ENCODE results near the gene TMEM120B. TPM values are rescaled to one million over a fixed set of nuclear protein-coding genes. Genes with fewer than 3 reads are reported as not detected.
"Not testable (repeated sequence)": the region's sequence is repeated elsewhere in the genome, so short reads cannot be mapped to it uniquely, and the experiment has no call there.

TMEM120B gene
- total RNA-seq, 1 donor from 2014 or later: 18.4 TPM

DNA sequence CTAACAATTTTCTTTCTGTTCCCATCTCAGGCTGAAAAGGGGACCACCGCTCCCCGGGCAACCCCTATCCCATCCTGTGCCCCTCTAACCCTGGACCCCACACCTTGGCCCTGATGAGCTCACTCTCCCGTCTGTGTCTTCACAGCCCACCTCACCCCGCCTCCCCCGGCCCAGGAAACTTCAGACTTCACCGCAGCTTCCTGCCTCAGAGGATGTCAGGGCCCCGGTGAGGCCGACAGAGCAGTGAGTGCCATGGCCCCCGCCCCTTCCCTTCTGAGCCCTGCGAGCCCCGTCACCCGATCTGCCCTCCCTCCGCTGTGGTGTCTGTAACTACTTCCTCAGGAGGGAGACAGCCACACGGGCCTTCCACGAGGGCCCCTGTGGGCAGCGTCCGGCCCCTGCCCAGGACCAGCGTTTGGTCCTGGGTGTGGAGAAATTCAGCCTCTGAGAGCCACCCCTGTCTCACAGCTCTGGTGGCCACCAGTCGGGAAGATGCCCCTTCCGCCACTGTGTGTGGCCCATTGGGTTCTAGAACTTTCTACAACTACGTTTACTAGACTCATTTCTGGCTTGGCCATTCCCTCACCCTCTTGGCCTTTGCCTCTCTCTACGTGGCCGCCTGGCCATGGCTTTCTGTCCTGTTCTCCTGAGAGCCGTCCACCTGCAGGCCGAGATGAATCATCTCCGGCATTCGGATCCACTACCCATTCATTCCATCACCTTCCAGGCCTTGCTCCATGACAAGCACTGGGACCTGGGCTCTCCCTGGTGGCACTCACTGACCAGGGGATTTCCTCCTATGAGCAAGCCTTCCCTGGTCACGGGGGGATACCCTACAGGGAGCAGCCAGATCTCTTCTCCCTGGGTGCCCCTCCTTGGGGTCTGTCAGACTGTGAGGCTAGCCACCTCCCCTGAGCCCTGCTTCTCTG lies 77.5 kb downstream of the TMEM120B start:
- peaks cover 53% of the 10 kb centered on the region for H3K36me3 Mint-ChIP-seq (ENCODE audit: low read depth)
- peak overlapping the region; percentile 98 for H3K27ac Mint-ChIP-seq
- H3K4me1 Mint-ChIP-seq: peaks cover 69% of the 10 kb centered on the region
- peak; percentile 98 for DNase-seq
- peak overlapping the region; percentile 94 for H3K4me3 Mint-ChIP-seq
- intact Hi-C loops (cut with micrococcal nuclease): loop anchor here (5.0 to 10.0 kb wide), 2 partner anchors 78 to 1255 kb away; partner anchors contain the start of genes RNF10 and TMEM120B
- no peaks in the 10 kb centered on the region for H3K9me3 Mint-ChIP-seq
- no peaks in the 10 kb centered on the region for H3K27me3 Mint-ChIP-seq

DNA sequence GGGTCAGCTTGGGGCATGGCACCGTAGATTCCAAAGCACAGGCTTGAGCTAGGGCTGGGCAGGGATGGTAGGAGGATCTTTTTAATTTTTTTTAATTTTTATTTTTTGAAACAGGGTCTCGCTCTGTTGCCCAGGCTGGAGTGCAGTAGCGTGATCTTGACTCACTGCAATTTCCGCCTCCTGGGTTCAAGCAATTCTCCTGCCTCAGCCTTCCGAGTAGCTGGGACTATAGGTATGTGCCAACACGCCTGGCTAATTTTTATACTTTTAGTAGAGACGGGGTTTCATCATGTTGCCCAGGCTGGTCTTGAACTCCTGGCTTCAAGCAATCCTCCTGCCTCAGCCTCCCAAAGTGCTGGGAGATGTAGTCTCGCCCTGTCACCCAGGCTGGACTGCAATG lies 78.2 kb downstream of the TMEM120B start:
- DNase-seq, H3K9me3 Mint-ChIP-seq, H3K27me3 Mint-ChIP-seq: not testable (repeated sequence)
- Mint-ChIP-seq H3K27ac (peak overlapping the region; percentile 98), H3K36me3 (ENCODE audit: low read depth) (peaks cover 54% of the 10 kb centered on the region), H3K4me1 (peaks cover 70% of the 10 kb centered on the region), H3K4me3 (peak overlapping the region; percentile 94)
- intact Hi-C loops (cut with micrococcal nuclease): loop anchor here (5.0 to 10.0 kb wide), 2 partner anchors 78 to 1256 kb away; partner anchors contain the start of genes RNF10 and TMEM120B

- Mint-ChIP-seq H3K36me3 (ENCODE audit: low read depth) (peaks cover 48% of the 10 kb centered on the region), H3K4me1 (peaks cover 60% of the 10 kb centered on the region), H3K9me3 (no peaks in the 10 kb centered on the region), H3K27me3 (no peaks in the 10 kb centered on the region), H3K4me3 (peak overlapping the region; percentile 94), H3K27ac (peak overlapping the region; percentile 93)
- intact Hi-C loops (cut with micrococcal nuclease): loop anchor here (5.0 to 10.0 kb wide), 2 partner anchors 80 to 1257 kb away; partner anchors contain the start of genes RNF10 and TMEM120B
- DNase-seq: peak; percentile 78
These were observed 79.4 kb downstream of the TMEM120B start for GRCh38 chr12:121791671-121792551.

DNA sequence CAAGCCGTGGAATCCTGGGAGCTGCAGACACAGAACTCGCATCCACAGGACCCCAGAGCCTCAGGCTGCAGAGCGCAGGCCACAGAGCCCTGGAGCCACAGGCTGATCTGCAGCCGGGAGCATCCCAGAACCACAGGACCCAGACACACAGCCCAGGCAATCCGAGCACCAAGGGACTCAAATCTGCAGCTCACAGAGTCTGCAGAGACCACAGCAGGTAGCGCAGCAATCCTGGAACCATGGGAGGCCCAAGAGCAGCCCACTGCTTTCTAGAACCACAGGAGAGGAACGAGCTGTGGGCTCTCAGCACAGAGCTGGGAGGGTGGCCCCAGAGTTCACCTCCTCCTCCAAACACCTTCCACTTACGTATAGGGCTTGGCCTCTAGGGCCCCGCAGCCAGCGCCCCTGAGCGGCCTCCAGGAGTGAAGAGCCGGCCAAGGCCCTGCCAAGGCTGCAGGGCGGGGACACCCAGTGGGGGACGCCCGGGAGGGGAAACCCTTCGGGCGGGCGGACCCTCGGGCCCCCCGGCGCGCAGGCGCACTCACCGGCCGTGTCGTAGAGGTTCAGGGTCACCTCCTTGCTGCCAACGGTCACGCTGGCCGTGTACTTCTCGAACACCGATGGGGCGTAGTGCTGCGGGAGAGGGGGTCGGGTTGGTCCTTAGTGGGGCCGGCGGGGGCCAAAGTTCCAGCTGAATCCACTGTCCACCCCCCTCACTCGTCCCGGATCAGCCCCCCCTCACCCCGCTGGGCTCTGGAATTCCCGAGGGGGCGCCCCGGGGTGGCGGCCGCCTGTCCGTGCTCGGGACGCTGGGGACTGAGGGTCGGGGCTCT lies 80.3 kb downstream of the TMEM120B start:
- no peaks in the 10 kb centered on the region for H3K27me3 Mint-ChIP-seq
- DNase-seq: peak; percentile 89
- no peaks in the 10 kb centered on the region for H3K9me3 Mint-ChIP-seq
- H3K27ac Mint-ChIP-seq: peak overlapping the region; percentile 93
- H3K4me3 Mint-ChIP-seq: peak overlapping the region; percentile 94
- peaks cover 47% of the 10 kb centered on the region for H3K36me3 Mint-ChIP-seq (ENCODE audit: low read depth)
- peaks cover 56% of the 10 kb centered on the region for H3K4me1 Mint-ChIP-seq
- intact Hi-C loops (cut with micrococcal nuclease): loop anchor here (1.0 to 10.0 kb wide), 3 partner anchors 11 to 1258 kb away; partner anchors contain the start of genes RNF10 and TMEM120B

- peaks cover 44% of the 10 kb centered on the region for H3K36me3 Mint-ChIP-seq (ENCODE audit: low read depth)
- no peaks in the 10 kb centered on the region for H3K9me3 Mint-ChIP-seq
- H3K4me3 Mint-ChIP-seq: peak within 1 kb of the TSS; percentile 94
- no peaks in the 10 kb centered on the region for H3K27me3 Mint-ChIP-seq
- H3K27ac Mint-ChIP-seq: peak within 1 kb of the TSS; percentile 93
- H3K4me1 Mint-ChIP-seq: peaks cover 54% of the 10 kb centered on the region
- intact Hi-C loops (cut with micrococcal nuclease): loop anchor here (1.0 to 10.0 kb wide), 3 partner anchors 11 to 1259 kb away; partner anchors contain the start of genes RNF10 and TMEM120B
- DNase-seq: no peak
These were observed 80.9 kb downstream of the TMEM120B start, which contains the start of gene RHOF for GRCh38 chr12:121793440-121793837. RHOF (minus strand) TSS chr12:121793688; CDS start chr12:121793633, 55 bp downstream.

DNA sequence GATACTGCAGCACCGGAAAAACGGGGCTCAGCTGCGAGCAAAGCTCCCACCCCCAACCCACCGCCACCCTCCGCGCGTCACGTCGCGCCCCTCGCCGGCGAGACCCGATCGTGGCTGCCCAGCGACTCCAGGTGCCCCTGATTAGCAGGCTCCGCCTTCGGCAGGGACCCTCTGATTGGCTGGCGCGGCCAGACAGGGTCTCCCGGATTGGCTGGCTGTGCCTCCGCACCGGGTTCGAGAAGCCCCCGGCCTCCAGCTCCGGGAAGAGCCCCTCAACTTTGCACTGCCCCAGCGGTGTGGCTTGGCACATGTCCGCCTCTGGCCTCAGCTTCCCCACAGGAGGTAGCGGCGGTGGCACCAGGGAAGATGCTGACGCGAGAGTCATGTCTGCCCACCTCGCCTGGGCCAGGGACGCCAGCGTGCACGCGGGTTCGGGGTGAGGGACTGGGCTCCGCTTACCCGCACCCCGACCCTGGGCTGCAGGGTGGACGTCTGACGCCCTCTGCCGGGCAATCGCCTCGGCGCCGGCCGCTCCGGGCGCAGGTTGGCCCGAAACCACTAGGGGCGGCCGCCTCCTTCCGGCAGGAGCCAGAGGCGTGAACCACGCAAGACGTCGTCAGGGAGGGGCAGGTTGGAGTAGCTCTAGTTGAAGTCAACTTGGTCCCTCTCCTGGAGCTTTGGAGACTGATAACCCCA lies 81.4 kb downstream of the TMEM120B start:
- Mint-ChIP-seq H3K9me3 (no peaks in the 10 kb centered on the region), H3K27ac (peak overlapping the region; percentile 92), H3K36me3 (ENCODE audit: low read depth) (peaks cover 49% of the 10 kb centered on the region), H3K27me3 (no peaks in the 10 kb centered on the region), H3K4me3 (peak overlapping the region; percentile 94), H3K4me1 (peaks cover 55% of the 10 kb centered on the region)
- peak; percentile 99 for DNase-seq
- intact Hi-C loops (cut with micrococcal nuclease): loop anchor here (1.0 to 10.0 kb wide), 10 partner anchors 8 to 1259 kb away; partner anchors contain the start of genes ORAI1, PSMD9, RNF10 and TMEM120B

DNA sequence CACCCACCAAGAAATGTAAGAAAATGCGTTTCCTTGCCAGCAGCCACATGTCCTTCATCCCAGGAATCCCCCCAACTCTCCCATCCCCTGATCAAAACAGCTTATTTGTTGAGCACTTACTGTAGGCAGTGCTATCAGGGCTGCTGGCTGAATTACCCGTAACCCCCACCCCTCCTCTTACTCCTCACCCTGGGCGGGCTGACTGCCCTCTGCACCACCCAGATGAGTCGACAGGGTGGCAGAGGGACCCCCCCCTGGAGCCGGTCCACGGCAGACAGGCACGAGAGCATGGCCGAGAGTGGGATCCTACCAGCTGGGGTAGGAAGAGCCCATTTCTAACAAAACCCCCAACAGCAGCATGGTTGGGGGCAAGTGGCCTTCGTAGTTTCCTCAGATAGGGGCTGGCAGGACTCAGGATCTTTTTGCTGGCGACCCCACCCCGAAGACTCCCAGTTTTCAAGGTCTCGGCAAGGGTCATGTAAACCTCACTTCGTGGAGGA lies 82.0 kb downstream of the TMEM120B start:
- Mint-ChIP-seq H3K4me3 (peak overlapping the region; percentile 94), H3K4me1 (peaks cover 57% of the 10 kb centered on the region), H3K36me3 (ENCODE audit: low read depth) (peaks cover 53% of the 10 kb centered on the region), H3K27me3 (no peaks in the 10 kb centered on the region), H3K27ac (peak overlapping the region; percentile 92), H3K9me3 (no peaks in the 10 kb centered on the region)
- intact Hi-C loops (cut with micrococcal nuclease): loop anchor here (1.0 to 10.0 kb wide), 10 partner anchors 8 to 1260 kb away; partner anchors contain the start of genes ORAI1, PSMD9, RNF10 and TMEM120B
- DNase-seq: no peak

DNA sequence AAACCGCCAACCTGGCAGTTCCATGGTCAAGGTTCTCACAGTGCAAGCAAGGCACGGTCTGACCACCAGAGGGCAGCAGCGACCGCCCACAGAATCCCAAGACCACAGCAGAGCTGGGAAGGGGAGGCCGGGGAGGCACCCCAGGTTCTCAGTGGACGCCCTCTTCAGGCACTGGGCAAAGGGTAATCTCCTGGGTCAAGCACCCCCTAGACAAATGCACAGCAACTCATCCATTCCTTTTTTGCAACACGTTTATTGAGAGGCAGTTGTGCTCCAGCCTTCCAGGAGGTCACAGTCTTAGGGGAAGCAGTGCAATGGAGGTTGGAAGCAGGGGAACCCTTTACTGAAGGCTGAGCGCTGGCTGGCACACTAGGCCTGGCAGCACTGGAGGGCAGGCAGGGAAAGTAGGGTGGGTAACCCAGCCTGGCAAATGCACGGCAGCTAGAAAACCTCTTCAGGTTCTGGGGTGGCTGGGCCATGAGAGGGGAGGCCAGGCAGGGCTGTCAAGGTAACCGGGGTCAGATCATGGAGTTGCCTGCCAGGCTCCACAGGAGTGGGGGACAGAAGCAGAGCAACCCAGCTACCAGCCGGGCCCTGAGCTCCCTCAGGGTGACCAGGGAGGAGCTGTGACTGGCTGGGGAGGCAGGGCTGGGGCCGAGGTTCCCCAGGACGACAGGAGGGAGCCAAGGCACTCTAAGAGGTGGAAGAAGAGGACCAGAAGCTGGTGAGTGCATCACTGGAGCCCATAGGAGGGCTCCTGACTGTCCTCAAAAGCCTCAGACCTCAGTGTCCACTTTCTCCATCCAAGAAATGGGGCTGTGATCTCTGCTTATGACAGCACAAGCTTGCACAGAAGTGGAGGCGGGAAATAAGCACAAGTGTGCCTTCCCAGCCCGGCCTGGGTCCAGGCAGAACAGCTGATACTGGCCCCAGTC lies 82.7 kb downstream of the TMEM120B start:
- intact Hi-C loops (cut with micrococcal nuclease): loop anchor here (1.0 to 10.0 kb wide), 5 partner anchors 17 to 1260 kb away; partner anchors contain the start of genes ORAI1 and RNF10
- no peaks in the 10 kb centered on the region for H3K27me3 Mint-ChIP-seq
- H3K36me3 Mint-ChIP-seq (ENCODE audit: low read depth): peaks cover 46% of the 10 kb centered on the region
- H3K4me3 Mint-ChIP-seq: peak overlapping the region; percentile 94
- DNase-seq: peak; percentile 96
- H3K9me3 Mint-ChIP-seq: no peaks in the 10 kb centered on the region
- H3K4me1 Mint-ChIP-seq: peaks cover 49% of the 10 kb centered on the region
- H3K27ac Mint-ChIP-seq: peak overlapping the region; percentile 92

DNA sequence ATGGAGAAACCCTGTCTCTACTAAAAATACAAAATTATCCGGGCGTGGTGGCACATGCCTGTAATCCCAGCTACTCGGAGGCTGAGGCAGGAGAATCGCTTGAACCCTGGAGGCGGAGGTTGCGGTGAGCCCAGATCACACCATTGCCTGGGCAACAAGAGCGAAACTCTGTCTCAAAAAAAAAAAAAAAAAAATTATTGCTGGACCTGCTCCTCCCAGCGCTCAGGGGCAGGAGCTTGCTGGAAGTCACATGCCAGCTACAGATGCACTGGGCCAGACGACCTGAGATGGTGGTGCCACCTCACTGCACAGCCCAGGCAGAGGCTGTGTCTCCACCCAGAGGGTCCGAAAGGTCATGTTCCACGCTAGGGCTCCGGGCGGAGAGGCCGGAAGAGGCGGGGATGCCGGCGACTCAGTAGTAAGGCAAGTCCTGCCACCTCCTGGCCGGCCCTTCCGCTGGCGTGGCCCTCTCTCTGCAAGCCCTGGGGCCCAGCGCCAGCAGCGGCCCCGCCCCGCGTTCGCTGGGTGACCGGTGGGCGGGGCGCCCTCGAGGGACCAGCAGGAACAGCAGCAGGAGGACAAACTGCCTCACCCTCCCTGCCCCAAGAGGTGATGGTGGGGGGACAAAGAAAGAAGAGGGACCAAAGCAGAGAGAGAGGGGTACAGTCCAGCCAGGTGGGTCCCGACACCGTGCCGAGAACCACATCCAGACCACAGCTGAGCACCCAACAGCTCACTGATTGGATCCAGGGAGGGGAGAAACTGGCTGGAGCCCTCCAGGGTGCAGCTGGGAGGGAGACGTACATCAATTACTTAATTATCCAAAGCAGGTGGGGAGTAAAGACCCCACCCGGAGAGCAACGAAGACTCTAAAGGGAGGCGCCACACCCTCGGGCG lies 84.6 kb downstream of the TMEM120B start:
- Mint-ChIP-seq H3K36me3 (ENCODE audit: low read depth) (peaks cover 44% of the 10 kb centered on the region), H3K4me3 (peak overlapping the region; percentile 43), H3K4me1 (peaks cover 39% of the 10 kb centered on the region), H3K27me3 (no peaks in the 10 kb centered on the region), H3K9me3 (no peaks in the 10 kb centered on the region), H3K27ac (no peak overlapping the region)
- peak; percentile 57 for DNase-seq
- intact Hi-C loops (cut with micrococcal nuclease): loop anchor here (10.0 kb wide), 1 partner anchor 1262 kb away; the partner anchor contains the start of gene RNF10

- DNase-seq: peak; percentile 53
- intact Hi-C loops (cut with micrococcal nuclease): loop anchor here (10.0 kb wide), 1 partner anchor 1263 kb away; the partner anchor contains the start of gene RNF10
- Mint-ChIP-seq H3K36me3 (ENCODE audit: low read depth) (peaks cover 43% of the 10 kb centered on the region), H3K9me3 (no peaks in the 10 kb centered on the region), H3K27ac (peak overlapping the region; percentile 46), H3K27me3 (no peaks in the 10 kb centered on the region), H3K4me3 (peak overlapping the region; percentile 88), H3K4me1 (peaks cover 41% of the 10 kb centered on the region)
These were observed 85.6 kb downstream of the TMEM120B start for GRCh38 chr12:121797937-121798786.

Data from activated CD4-positive, alpha-beta T cell treated with anti-CD3 and anti-CD28 coated beads, Interleukin-2, amount 10 ng/mL, durations not matched to agents 24 days and 14 days (primary cell).